ENCODE data around the gene SPATA20.

Gene SPATA20

DNA sequence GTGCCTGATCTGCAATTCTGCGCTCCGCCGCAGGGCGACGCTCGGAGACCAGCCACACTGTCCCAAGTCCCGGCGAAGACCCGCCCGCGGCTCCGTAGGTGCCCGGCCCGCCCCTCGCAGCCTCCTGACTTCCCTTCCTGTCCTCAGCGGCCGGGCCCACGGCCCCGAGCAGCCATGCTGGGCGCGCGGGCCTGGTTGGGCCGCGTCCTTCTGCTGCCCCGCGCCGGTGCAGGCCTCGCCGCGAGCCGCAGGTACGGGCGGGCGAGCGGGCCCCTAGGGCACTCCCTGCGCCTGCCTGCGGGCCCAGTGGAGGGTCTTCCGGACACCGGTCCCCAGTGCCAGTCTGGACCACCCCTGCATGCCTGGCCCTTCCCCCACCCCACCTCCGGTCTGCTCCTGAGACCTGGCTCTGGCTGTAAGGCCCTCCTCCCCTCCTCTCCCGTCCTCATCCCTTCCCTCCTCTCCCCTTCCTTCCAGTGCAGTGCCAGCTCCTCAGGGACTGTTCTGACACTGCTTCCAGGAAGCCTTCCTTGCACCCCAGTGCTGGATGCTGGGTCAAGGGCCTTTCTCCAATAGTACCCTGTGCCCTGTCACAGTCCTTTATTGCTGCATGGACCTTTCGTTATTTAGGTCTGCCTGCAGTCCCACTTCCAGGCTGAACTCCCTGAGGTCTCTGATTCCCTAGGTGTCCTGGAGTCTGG is at the start of gene SPATA20:
Gene SPATA20 (plus strand): TSS at position 140 of the 701 bp plus-strand sequence. CDS start 35 bp downstream, at position 175.
- DNase-seq, result peak; percentile 83

- no peak for DNase-seq
Measured at GRCh38 chr17:50498021-50498874, 48.7 kb upstream of the SPATA20 start.

- no peak for DNase-seq
Measured at GRCh38 chr17:50499270-50499669, 47.7 kb upstream of the SPATA20 start.

DNA sequence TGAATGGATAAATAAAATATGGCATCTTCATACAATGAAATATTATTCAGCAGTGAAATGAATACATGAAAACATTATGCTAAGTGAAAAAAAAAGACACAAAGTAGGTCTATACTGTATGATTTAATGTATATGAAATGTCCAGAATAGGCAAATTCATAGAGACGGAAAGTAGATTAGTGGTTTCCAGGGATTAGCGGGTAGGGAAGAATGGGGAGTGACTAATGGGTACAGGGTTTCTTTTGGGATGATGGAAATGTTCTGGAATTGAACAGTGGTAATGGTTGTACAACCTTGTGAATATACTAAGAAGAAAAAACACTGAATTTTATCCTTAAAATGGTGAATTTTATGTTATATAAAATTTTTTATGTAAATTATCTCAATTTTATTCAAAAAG is 47.3 kb upstream of the SPATA20 start:
- no peak for DNase-seq

DNA sequence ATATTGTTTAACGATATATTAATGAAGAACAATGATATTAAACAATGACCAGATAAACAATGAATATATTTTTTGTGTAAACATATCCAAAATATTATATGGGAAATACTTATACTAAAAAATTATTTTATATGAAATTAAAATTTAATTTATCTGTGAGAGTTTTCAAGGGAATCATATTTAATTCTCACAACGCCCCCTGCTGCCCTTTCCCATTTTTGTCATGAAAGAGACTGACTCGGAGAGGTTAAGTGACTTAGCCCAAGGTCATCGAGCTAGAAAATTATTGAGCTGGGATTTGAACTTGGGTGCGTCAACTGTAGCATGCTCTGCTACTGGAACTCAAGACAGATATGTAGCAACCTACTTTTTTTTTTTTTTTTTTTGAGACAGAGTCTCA is 45.9 kb upstream of the SPATA20 start:
- no peak for DNase-seq

- DNase-seq, result no peak
Measured at GRCh38 chr17:50502301-50502990, 44.5 kb upstream of the SPATA20 start.

GRCh38 chr17:50505591-50506130 is 41.3 kb upstream of the SPATA20 start:
- no peak for DNase-seq

DNA sequence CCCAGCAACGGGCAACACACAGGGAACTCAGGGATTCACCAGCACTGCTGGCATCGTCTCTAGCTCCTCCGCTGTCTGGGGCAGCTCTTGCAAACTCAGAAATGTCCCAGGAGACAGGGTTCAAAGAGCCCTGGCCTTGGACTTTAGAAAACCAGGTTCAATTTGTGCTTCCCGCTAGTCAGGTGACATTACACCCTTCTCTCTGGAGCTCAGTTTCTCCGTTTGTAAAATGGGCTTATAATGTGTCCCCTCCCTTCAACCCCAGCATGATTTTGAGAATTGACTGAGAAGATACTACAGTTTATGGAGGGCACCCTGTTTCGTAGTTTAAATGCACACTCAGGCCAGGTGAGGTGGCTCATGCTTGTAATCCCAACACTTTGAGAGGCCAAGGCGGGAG is 40.7 kb upstream of the SPATA20 start:
- DNase-seq, result no peak

- no peak for DNase-seq
Measured at GRCh38 chr17:50507871-50508572, 39.0 kb upstream of the SPATA20 start, which contains the start of gene MYCBPAP. Gene MYCBPAP, plus strand, starts transcription at chr17:50508439. Its CDS starts 236 bp downstream, at chr17:50508675.

GRCh38 chr17:50508573-50509460 is 38.2 kb upstream of the SPATA20 start:
- DNase-seq, result no peak

- DNase-seq, result no peak
Measured at GRCh38 chr17:50511058-50511457, 35.9 kb upstream of the SPATA20 start.

DNA sequence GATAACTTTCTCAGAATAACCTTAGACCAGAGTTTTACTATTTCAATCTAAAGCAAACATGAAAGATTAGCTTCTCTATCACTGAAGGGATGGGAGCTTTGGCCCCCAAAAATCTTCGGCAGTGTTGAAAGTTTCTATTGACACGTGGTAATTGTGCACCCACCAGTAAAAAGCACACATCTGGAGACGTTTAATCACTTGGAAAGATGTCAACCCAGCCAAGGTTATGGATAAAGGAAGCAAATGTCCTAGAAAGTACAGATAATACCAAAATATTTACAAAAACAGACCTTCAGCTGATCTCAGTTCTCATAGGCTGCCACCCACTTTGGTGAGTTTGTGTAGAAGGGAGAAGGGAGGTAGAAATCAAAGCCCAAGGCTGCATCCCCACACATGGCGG is 33.5 kb upstream of the SPATA20 start:
- no peak for DNase-seq

- DNase-seq, result no peak
Measured at GRCh38 chr17:50514388-50514787, 32.6 kb upstream of the SPATA20 start.

DNA sequence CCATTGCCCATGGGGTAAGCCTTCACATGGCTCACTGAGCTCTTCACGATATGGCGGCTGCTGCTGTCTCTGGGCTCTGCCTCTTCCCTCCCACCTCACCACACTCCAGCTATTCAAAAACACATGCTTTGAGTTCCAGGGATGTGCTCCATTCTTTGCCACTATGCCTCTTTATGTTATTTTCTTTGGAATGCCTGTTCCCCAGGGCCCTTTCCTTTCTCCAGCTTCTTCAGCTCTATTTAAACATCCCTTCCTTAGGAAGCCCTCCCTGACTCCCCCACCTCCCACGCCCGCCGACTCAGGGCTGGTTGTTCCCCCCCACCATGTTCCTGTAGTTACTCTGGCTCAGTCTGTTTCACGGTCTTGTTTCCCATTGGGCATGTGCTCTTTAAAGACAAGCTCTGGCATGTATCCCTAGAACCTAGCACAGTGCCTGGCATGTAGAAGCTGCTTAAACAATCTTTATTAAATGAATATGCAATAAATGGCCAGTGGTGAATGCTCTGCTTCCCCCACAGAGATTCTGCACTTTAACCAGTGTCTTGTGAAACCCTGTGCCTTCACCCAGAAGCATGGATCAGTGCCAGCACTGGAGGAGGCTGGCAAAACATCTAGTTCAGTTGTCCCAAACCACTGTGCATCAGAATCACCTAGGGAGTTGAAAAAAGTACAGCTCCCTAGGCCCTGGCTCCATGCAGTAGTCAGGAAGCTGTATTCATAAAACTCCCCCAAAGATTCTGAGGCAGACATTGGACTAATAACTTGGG is 31.9 kb upstream of the SPATA20 start:
- no peak for DNase-seq

DNA sequence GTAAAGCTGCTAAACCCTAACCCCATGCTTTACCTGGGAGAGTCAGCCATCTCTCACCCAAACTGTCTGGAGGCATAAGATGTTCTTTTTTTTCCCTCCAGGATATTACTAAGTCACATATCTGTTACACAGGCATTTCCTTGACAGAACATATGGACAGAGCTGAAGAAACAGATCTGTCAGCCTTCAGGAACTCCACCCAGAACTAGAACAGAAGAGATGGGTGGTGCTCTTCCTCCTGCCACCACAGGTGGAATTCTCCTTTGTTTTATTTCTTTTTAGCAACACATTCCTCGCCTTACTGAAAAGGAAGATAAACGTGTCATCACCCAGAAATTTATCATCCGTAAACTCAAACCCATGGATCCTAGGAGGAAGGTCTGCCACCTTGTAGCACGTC is 30.0 kb upstream of the SPATA20 start:
- DNase-seq, result no peak

DNA sequence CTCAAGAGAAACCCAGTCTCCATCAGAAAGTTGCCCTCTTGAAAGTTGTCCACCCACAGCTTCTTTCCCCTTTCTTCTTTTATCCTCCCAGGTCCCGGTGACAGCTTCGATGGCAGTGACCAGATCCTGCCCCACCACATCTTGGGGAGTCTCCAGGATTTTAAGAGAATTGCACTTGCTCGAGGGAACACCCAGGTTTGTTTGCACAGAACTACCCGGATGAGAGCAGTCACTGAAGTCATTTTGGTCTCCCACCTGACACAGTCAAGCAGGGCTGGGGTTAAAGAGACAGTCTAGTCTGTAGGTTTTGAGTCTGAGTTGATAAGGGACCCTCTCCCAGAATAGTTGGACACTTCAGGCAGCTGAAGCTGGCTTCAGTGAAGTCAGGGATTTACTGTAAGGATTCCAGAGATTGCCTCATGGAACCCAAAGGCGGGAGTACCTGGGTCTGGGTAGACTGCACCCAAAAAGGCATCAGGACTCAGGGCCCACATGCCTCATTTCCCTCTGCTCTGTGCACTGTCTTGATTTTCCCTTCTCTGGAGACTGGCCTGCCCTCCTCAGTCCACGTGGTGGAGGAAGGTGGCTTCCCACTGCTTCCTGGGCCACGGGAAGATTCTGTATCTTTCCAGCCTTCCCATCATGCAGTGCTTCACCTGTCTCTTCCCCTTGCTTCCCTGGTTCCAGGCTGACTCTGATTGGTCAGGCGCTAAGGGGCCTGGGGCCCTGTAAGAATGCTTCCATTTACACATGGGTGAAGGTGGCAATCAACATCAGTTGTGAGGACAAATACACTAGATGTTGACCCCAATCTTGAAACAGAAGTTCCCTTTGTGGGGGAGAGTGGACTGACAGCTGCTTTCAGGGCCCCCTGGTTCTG is 29.2 kb upstream of the SPATA20 start:
- DNase-seq, result no peak

DNA sequence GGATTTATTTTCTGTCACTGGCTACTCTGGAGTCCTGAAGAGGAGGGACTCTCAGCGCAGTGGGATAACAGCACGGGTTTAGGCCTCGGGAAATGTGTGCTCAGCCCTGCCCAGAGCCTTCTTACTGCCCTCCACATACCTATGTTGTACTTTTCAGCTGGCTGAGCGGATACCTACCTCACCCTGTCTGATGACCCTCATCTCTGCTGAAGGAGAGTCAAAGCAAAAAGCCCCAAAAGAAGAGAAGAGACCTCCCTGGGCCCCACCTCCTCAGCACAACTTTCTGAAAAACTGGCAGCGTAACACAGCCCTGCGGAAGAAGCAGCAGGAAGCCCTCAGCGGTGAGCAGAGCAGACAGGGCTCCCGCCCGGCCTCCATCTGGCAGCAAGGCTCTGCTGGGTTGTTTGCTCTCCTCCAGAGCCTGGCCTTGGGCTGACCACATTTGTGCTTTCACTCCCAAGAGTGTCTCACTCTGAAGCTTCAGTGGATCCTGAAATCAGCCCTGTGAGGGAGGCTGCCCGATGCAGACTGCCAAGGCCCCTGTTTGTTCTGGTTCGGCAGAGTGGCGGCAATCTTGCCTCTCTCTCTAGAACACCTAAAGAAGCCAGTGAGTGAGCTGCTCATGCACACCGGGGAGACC is 28.5 kb upstream of the SPATA20 start:
- DNase-seq, result no peak

GRCh38 chr17:50519141-50519834 is 27.7 kb upstream of the SPATA20 start:
- DNase-seq, result no peak

DNA sequence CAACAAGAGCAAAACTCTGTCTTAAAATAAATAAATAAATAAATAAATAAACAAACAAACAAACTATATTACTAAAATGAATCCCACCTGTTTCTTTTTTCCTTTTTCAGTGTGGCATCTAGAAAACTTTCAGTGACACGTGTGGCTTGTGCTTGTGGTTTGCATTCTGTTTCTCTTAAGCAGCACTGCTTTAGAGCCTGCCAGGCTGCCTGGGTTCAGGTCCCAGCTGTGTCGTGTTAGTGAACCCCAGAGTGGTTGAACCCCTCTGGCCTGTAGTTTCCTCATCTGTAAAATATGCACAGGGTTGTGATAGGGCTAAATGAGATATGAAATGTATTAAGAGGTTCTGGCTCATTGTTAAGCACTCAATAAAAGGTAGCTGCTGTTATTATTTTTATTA is 26.5 kb upstream of the SPATA20 start:
- no peak for DNase-seq

Data from NCI-H1694 treated with DMSO at 0.1 percent for 48 hours (cell line).